Dedifferentiated amniotic fluid mesenchymal stem cell (primary cell): ENCODE measurements around the gene GRIN2C.

Experiments used
- DNase-seq: peaks from one replicate; pipeline ENCODE4 v3.0.0-alpha.2; 2016; ENCODE audit errors: extremely low spot score

GRIN2C gene

GRCh38 chr17:74864297-74864865 is 4.7 kb upstream of the GRIN2C start:
- no peak for DNase-seq

- DNase-seq = no peak
These were observed 4.0 kb upstream of the GRIN2C start for GRCh38 chr17:74863420-74864296.

- DNase-seq = no peak
These were observed 3.2 kb upstream of the GRIN2C start for GRCh38 chr17:74862919-74863318.

- DNase-seq = no peak
These were observed 2.6 kb upstream of the GRIN2C start for GRCh38 chr17:74862108-74862901.

GRCh38 chr17:74861662-74862107 is 2.0 kb upstream of the GRIN2C start:
- no peak for DNase-seq

GRCh38 chr17:74860872-74861661 is 1.4 kb upstream of the GRIN2C start:
- no peak for DNase-seq

GRCh38 chr17:74860229-74860871 is 665 bp upstream of the GRIN2C start:
- DNase-seq = no peak

- no peak for DNase-seq
These were observed 820 bp downstream of the GRIN2C start for GRCh38 chr17:74858672-74859458.

GRCh38 chr17:74857191-74857590 is 2.5 kb downstream of the GRIN2C start:
- no peak for DNase-seq

GRCh38 chr17:74856112-74856511 is 3.6 kb downstream of the GRIN2C start:
- DNase-seq = no peak

- no peak for DNase-seq
These were observed 4.4 kb downstream of the GRIN2C start for GRCh38 chr17:74855323-74855722.

GRCh38 chr17:74854792-74855191 is 4.9 kb downstream of the GRIN2C start:
- no peak for DNase-seq

GRCh38 chr17:74853669-74854068 is 6.0 kb downstream of the GRIN2C start:
- DNase-seq = no peak

- DNase-seq = no peak
These were observed 6.7 kb downstream of the GRIN2C start for GRCh38 chr17:74853048-74853397.

GRCh38 chr17:74852237-74853047 is 7.2 kb downstream of the GRIN2C start:
- no peak for DNase-seq

- no peak for DNase-seq
These were observed 8.0 kb downstream of the GRIN2C start for GRCh38 chr17:74851612-74852236.

- no peak for DNase-seq
These were observed 8.8 kb downstream of the GRIN2C start for GRCh38 chr17:74850914-74851313.

GRCh38 chr17:74850310-74850709 is 9.4 kb downstream of the GRIN2C start:
- no peak for DNase-seq
